Right lung (tissue), 10 donors: ENCODE data around the gene FAM20A. TPM values are rescaled to one million over a fixed set of nuclear protein-coding genes. Genes with fewer than 3 reads are reported as not detected.

ENCODE experiments used
- DNase-seq, 2 donors: peaks; one replicate each; pipeline ENCODE4 v3.0.0-alpha.2; 2013
- long read RNA-seq, 8 donors: transcript quantifications; one replicate each; lab custom pipeline, GENCODE V29; 2026
- polyA plus RNA-seq, 5 donors: library from polyadenylated mRNA; unstranded; fragments of 120-200 nt; gene quantifications; one replicate each; pipeline versions ENCODE4 v1.2.1 to v1.2.3, GENCODE V29; 2013; ENCODE audit warnings: inconsistent platforms in 1 of 5, low replicate concordance in 1 of 5; ENCODE audit not compliant: insufficient read length in 5 of 5, insufficient read depth in 1 of 5

FAM20A gene
- 1 to 10 TPM; 5.1 to 6.0 (median 5.3) TPM for polyA plus RNA-seq
- long read RNA-seq, donor 1, partial matches to known transcripts: 0 of 1 reads
- long read RNA-seq, donor 1, other reads (novel, unspliced or antisense): 0 of 1 reads
- long read RNA-seq, donor 2: 0 reads
- long read RNA-seq, donor 3, partial matches to known transcripts: 0 of 1 reads
- long read RNA-seq, donor 3, other reads (novel, unspliced or antisense): 0 of 1 reads
- long read RNA-seq, donor 4: 0 reads
- long read RNA-seq, donor 5: 0 reads
- long read RNA-seq, donor 6: 0 reads
- long read RNA-seq, donor 7: 0 reads
- long read RNA-seq, donor 8: 0 reads

- no peak for DNase-seq
Observed at GRCh38 chr17:68600931-68601564, at the start of gene FAM20A. Gene FAM20A (minus strand): TSS chr17:68601367. CDS start chr17:68600666, 701 bp downstream.

DNA sequence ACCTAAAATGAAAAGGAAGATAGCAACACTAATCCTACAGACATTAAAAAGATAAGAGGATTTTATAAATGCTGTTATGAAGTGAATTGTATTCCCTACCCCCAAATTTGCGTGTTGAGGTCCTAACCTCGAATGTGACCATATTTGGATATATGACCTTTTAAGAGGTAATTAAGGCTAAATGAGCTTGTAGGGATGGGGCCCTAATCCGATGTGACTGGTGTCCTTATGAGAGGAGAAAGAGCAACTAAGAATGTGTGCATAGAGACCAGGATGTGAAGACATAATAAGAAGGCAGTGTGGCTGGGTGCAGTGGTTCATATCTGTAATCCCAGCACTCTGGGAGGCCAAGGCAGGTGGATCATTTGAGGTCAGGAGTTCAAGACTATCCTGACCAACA, 48.2 kb upstream of the FAM20A start:
- DNase-seq: no peak

DNA sequence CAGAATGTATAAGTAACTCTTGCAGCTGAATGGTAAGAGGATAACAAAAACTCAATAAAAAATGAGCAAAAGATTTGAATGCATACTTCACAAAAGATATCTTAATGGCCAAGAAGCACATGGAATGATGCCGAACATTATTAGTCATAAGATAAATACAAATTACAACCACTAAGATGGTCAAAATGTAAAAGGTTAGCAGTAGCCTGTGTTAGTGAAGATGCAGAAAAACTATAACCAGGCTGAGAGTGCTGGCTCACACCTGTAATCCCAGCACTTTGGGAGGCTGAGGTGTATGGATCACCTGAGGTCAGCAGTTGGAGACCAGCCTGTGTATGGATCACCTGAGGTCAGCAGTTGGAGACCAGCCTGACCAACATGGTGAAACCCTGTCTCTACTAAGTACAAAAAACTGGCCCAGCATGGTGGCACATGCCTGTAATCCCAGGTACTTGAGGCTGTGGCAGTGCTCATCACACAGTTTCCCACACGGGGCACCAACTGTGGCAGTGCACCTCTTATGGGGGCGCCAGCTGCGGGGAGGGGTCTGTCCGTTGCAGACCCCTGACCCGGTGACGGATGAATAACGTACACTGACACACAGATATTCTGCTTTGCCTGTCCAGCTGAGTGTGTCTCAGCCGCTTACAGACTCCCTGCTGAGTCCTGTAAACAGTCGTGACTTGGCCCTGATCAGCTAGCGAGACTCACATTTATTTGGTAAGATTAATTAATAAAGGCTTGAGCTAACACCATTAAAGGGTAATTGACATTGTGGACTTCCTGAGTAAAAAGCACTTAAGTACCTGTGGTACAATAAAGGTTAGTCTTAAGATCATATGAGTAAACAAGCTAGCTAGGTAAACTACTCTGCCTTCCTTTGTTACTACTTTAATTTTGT, 45.7 kb upstream of the FAM20A start:
- no peak for DNase-seq

DNA sequence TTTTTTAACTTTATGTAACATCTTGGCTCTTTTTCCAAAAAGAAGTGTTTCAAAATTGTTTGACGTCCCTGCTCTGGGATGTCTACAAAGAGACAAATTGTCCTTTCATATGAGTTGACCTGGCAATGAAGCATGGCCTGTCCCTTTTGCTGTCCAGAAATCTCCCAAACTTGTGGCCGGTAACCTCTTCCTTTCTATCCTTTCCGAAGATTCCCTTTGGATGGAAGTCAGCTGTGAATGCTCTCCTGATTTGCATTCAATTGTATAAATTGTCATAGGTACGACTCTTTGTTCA, 40.9 kb upstream of the FAM20A start:
- no peak for DNase-seq

DNA sequence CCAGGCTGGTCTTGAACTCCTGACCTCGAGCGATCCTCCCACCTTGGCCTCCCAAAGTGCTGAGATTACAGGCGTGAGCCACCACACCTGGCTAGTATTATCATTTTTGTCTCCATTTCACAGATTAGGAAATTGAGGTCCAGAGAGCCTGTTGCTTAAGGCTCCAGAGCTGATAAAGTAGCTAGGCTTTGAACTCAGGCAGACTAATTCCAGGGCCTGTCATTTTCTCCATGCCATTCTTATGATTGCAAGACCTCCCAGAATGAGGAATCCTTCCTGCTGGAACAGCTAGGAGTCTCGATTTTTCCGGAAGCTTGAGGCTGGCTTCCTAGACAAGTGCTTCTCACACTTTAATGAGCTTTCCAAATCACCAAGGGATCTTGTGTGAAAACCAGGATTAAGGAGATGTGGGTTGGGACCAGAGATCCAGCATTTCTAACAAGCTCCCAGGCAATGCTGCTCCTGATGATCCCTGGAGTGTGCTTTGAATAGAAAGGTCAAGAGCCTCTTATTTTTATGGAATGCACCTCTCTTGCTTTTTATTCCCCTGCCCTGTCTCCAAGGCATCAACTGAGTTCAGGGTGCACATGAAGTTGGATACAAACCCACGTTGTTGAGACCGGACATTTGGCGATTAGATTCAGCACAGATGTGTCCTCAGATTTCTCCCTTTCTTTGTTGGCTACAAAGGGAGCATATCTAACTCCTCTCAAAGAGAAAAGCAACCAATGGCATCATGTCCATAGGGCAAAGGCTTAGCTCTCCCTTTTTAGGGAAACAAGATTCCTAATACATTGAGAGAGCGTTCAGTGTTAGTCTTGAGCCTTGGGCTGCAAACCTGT, 40.3 kb upstream of the FAM20A start:
- DNase-seq: no peak

GRCh38 chr17:68640242-68640989, 39.2 kb upstream of the FAM20A start:
- peak; percentile 36 to 53 for DNase-seq

- no peak for DNase-seq
Observed at GRCh38 chr17:68634345-68634876, 33.2 kb upstream of the FAM20A start.

GRCh38 chr17:68628576-68628957, 27.4 kb upstream of the FAM20A start:
- no peak for DNase-seq

DNA sequence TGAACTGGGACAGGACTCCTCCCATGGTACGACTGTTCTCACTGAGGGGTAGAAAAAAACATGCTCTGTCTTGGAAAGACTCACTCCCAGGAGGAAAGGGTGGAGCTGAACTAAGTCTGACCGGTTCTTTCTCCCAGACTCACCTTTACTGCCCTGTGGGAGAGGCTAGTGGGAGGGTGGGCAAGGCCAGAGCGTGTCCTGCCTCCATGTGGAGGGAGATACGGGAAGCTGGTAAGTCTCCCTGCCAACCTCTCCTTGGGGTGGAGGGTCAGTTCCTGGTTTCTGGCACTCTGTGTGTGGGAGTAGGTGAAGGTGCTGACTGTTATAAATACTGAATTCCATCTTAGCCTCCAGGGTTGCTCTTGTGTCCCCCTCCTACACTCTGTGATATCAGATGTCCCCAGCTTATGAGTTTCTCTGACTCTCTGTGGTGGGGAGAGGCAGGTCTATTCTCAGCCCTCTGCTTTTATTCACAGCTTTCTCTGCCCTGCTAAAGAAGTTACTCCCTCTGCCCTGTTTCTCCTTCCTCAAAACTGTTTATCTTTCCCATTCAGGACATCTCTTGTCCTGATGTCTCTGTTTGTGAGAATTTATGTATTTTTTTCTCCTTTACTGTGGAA, 26.9 kb upstream of the FAM20A start:
- DNase-seq: no peak

DNA sequence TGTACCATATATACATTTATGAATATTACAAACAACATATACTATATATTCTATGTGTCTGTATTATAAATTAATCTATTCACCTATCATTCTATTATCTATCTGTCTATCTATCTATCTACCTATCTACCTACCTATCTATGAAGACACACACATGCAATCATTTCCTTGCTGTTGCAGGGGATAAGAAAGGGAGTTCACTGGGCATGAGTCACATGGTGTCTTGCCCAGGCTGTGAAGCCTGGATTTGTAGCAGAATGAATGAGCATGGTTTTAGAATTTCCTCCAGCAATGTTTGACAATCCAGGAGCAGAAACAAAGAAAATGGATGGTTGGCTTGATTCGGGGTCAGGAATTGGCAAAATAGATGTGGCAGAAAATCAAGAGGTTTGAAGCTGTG, 23.2 kb upstream of the FAM20A start:
- no peak for DNase-seq

DNA sequence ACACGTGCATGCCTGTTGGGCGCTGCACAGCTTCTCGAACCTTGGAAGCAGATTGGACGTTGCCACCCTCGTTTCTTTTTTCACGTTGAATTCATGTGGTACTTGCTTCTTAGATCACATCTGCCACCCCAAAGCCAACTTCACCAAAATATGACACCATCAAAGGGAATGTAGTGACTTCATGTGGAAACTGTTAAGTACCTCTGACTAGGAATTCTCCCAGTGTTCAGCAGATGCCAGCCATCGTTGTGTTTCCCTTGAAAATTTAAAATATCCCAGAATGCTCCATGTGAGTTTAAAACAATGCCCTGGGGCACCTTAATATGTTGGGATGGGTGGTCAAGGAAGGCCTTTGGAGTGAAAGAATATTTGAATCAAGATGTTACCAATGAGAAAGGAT, 22.6 kb upstream of the FAM20A start:
- DNase-seq: no peak

GRCh38 chr17:68622423-68622822, 21.3 kb upstream of the FAM20A start:
- DNase-seq: no peak

DNA sequence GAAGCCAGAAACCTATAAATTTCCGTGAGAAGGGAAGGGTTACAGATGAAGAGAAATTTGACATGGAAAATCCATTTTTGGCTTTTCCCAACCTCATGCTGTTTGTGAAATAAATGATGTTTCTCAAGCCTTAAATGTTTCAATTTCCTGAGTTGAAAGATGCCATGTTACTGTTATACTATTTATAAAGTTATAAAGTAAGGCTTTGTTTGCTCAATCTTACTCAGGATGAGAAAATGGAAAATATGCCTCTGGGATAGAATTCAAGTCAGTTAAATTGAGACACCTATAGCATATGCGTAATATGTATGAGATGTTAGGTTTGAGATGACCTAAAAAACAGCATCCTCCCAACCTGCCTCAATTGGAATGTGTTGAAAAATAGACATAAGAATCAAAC, 19.9 kb upstream of the FAM20A start:
- no peak for DNase-seq

GRCh38 chr17:68616334-68616733, 15.2 kb upstream of the FAM20A start:
- no peak for DNase-seq

- DNase-seq: no peak
Observed at GRCh38 chr17:68614718-68615117, 13.6 kb upstream of the FAM20A start.

- DNase-seq: peak in 1 of 2 donors; percentile 27
Observed at GRCh38 chr17:68613739-68614298, 12.7 kb upstream of the FAM20A start.

- DNase-seq: no peak
Observed at GRCh38 chr17:68612923-68613292, 11.7 kb upstream of the FAM20A start.

DNA sequence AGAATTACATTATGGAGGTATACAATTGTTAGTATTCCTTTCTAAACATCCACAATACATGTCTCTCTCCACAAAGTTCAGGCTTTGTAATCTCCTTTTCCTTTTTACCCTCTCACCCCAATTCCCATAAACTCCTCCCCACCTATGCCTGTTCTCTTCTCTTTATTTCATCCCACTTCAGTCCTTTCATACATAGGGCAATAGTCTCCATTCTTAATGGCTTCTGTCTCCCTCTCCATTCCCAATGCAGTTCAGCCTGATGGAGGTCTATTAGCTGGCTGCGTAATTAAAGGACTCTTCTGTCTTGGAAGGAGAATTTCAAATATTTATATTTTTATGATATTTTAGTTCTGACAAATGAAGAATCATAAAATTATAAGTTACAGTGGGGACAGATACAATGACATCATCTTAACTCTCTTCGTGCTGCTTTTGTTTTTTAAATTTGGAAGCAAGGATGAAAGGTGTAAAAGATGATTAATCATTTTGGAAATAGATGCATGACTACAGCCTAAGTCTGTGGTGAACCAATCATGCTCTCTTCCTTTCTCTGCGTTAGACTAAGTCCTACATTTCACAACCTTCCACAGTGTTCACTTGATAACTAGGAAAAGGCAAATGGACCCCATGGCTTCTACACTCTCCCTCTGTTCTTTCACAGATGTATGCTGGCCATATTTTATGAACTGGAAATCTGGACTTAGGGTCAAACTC, 11.2 kb upstream of the FAM20A start:
- DNase-seq: no peak
